Measurements from ENCODE around the gene TGFBR2.

- no peak for TF ChIP-seq CTCF (IDR thresholded peaks at IDR 0.05; ENCODE audit: insufficient read depth, low read depth, low read length)
- no peak for TF ChIP-seq EZH2 (IDR thresholded peaks at IDR 0.05; ENCODE audit: insufficient read depth, low read length)
These were observed 114.3 kb downstream of the TGFBR2 start for GRCh38 chr3:30720586-30721313.
